ENCODE data around the gene MFGE8. TPM values are rescaled to one million over a fixed set of nuclear protein-coding genes. Genes with fewer than 3 reads are reported as not detected.

The MFGE8 gene
- total RNA-seq = 513 TPM

DNA sequence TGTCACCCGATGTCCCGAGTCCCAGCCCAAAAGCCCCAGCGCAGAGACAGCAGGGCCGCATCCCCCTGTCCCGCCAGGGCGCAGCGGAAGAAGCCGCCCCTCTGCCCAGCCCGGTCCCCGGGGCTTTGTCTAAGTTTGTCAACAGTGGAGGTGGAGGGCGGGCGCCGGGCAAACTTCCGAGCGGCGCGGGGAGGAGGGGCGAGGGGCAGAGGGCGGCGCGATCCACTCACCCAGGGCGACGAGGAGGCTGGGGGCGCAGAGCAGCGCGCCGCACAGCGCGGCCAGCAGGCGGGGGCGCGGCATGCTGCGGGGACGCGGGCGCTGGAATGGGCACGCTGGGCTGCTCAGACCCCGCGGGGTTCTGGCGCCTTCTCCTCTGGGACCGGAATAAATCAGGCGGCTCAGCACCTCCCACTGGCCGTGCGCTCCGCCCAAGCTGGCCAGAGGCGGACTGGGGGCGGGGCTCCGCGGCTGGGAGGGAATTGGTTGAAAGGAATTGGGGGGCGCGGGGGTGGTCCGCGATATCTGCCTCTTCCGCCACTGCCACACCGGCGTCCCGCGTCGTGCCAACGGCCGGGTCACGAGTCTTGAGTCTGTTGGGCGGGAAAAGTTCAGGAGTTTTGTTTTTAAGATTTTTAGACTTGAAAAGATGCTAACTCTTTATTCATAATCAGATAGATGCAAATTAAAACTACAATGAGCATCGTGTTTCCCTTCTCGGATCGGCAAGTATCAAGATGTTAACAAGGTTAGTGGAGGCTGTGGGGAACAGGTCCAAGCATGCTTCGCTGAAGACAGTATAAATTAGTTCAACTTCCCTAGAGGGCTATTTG is at the start of gene MFGE8:
Gene MFGE8, minus strand, starts transcription at position 363 of the 833 bp plus-strand sequence. Its CDS starts 60 bp downstream, at position 303.
- H3K36me3 ChIP-seq = peaks cover 0 to 19% of the 10 kb centered on the region in 2 donors
- peaks cover 41% of the 10 kb centered on the region for H3K4me1 ChIP-seq
- no peaks in the 10 kb centered on the region for H3K27me3 ChIP-seq
- intact Hi-C loops (cut with DNase I) = loop anchor here (5.0 kb wide), 1 partner anchor 104 kb away; no protein-coding TSS in a partner anchor
- peak within 1 kb of the TSS; percentile 57 to 83 for H3K4me3 ChIP-seq
- H3K27ac ChIP-seq = peak within 1 kb of the TSS; percentile 89
- peak; percentile 40 to 83 for TF ChIP-seq POLR2AphosphoS5 (IDR thresholded peaks at IDR 0.05; ENCODE audit: insufficient read depth in 1 of 2, low read depth in 1 of 2)
- TF ChIP-seq POLR2A (IDR thresholded peaks at IDR 0.05) = peak in 1 of 2 donors; percentile 69
- TF ChIP-seq CTCF (IDR thresholded peaks at IDR 0.05) = no peak
- no peak for DNase-seq (ENCODE audit: extremely low spot score in 2 of 2)
- H3K9me3 ChIP-seq = no peaks in the 10 kb centered on the region

DNA sequence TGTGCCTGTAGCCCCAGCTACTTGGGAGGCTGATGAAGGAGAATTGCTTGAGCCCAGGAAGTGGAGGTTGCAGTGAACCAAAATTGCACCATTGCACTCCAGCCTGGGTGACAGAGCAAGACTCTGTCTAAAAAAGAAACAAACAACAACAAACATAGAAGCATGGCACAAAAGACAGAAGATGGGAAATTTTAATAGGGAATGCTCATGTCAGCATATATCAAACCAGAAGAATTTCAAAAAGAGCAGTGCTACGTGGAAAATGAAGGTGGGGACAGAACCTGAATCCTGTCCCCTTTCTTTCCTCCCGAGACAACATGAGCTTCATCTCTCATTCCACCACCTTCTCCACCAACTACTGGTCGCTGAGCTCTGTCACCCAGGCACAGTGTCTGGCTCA is 46.3 kb upstream of the MFGE8 start:
- TF ChIP-seq POLR2A (IDR thresholded peaks at IDR 0.05) (no peak), CTCF (IDR thresholded peaks at IDR 0.05) (no peak), POLR2AphosphoS5 (IDR thresholded peaks at IDR 0.05; ENCODE audit: insufficient read depth in 1 of 2, low read depth in 1 of 2) (no peak)
- no peak overlapping the region for H3K4me3 ChIP-seq
- intact Hi-C loops (cut with DNase I) = no loop called here
- H3K4me1 ChIP-seq = no peaks in the 10 kb centered on the region
- no peak overlapping the region for H3K27ac ChIP-seq
- no peaks in the 10 kb centered on the region for H3K27me3 ChIP-seq
- no peaks in the 10 kb centered on the region for H3K36me3 ChIP-seq
- H3K9me3 ChIP-seq = no peaks in the 10 kb centered on the region
- peak in 1 of 2 donors; percentile 16 for DNase-seq (ENCODE audit: extremely low spot score in 2 of 2)

DNA sequence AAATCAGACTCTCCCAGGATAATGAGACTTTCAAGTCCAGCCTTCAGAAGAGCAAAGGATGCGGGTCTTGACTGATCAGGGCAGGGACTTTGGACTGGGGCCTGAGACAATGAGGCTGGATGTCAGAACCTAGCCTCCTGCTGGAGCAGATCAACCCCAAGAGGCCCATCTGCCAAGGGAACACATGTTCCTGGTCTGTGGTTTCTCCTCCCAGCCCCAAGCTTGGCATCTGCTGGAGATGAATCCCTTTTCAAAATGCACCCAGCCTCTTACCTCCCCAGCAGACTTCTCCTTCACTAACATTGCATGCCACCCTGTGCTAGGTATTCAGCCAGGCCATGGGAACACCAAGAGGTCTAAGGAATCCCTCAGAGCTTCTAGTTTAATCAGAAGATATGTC is 43.7 kb upstream of the MFGE8 start:
- DNase-seq (ENCODE audit: extremely low spot score in 2 of 2) = peak in 1 of 2 donors; percentile 56
- Histone ChIP-seq H3K27ac (no peak overlapping the region), H3K4me3 (no peak overlapping the region), H3K4me1 (no peaks in the 10 kb centered on the region), H3K36me3 (no peaks in the 10 kb centered on the region), H3K27me3 (no peaks in the 10 kb centered on the region), H3K9me3 (no peaks in the 10 kb centered on the region)
- TF ChIP-seq POLR2AphosphoS5 (IDR thresholded peaks at IDR 0.05; ENCODE audit: insufficient read depth in 1 of 2, low read depth in 1 of 2) (no peak), CTCF (IDR thresholded peaks at IDR 0.05) (no peak), POLR2A (IDR thresholded peaks at IDR 0.05) (no peak)
- intact Hi-C loops (cut with DNase I) = no loop called here

GRCh38 chr15:88956263-88956662 is 43.1 kb upstream of the MFGE8 start:
- intact Hi-C loops (cut with DNase I) = no loop called here
- no peak for TF ChIP-seq POLR2A (IDR thresholded peaks at IDR 0.05)
- no peak for TF ChIP-seq POLR2AphosphoS5 (IDR thresholded peaks at IDR 0.05; ENCODE audit: insufficient read depth in 1 of 2, low read depth in 1 of 2)
- TF ChIP-seq CTCF (IDR thresholded peaks at IDR 0.05) = no peak

More at GRCh38 chr15:88956263-88956662, 43.1 kb upstream of the MFGE8 start:
- DNase-seq (ENCODE audit: extremely low spot score in 2 of 2) = peak in 1 of 2 donors; percentile 34
- Histone ChIP-seq H3K9me3 (no peaks in the 10 kb centered on the region), H3K4me1 (no peaks in the 10 kb centered on the region), H3K4me3 (no peak overlapping the region), H3K27ac (no peak overlapping the region), H3K27me3 (no peaks in the 10 kb centered on the region), H3K36me3 (no peaks in the 10 kb centered on the region)
